Right kidney (tissue), 9 donors: ENCODE data around the gene IPO4.
A peak's percentile ranks its signal among the peaks of the same experiment; 100 is the strongest.
"Not testable (repeated sequence)": the region's sequence is repeated elsewhere in the genome, so short reads cannot be mapped to it uniquely, and the experiment has no call there.

Source experiments
- DNase-seq: peaks from one replicate; pipeline ENCODE4 v3.0.0-alpha.2; 2016
- long read RNA-seq, 8 donors: transcript quantifications; one replicate each; lab custom pipeline, GENCODE V29; 2026

Gene IPO4
- long read RNA-seq, donor 1, transcript IPO4-201 (30 exons, 3,646 nt): major isoform, 5 of 10 reads
- long read RNA-seq, donor 1, partial matches to known transcripts: 0 of 10 reads
- long read RNA-seq, donor 1, other reads (novel, unspliced or antisense): 0 of 10 reads
- long read RNA-seq, donor 2, partial matches to known transcripts: 0 of 2 reads
- long read RNA-seq, donor 2, other reads (novel, unspliced or antisense): 0 of 2 reads
- long read RNA-seq, donor 3, partial matches to known transcripts: 0 of 2 reads
- long read RNA-seq, donor 3, other reads (novel, unspliced or antisense): 0 of 2 reads
- long read RNA-seq, donor 4, partial matches to known transcripts: 0 of 5 reads
- long read RNA-seq, donor 4, other reads (novel, unspliced or antisense): 0 of 5 reads
- long read RNA-seq, donor 5, partial matches to known transcripts: 0 of 6 reads
- long read RNA-seq, donor 5, other reads (novel, unspliced or antisense): 0 of 6 reads
- long read RNA-seq, donor 6, transcript IPO4-206 (5 exons, 554 nt): major isoform, 5 of 5 reads
- long read RNA-seq, donor 6, partial matches to known transcripts: 0 of 5 reads
- long read RNA-seq, donor 6, other reads (novel, unspliced or antisense): 0 of 5 reads
- long read RNA-seq, donor 7: 0 reads
- long read RNA-seq, donor 8, partial matches to known transcripts: 0 of 2 reads
- long read RNA-seq, donor 8, other reads (novel, unspliced or antisense): 0 of 2 reads

GRCh38 chr14:24188251-24189058, at the start of gene IPO4:
IPO4 (minus strand) TSS chr14:24188816; CDS start chr14:24188787, 29 bp downstream.
- DNase-seq: peak; percentile 76

GRCh38 chr14:24238123-24238522, 49.5 kb upstream of the IPO4 start:
- no peak for DNase-seq

GRCh38 chr14:24237463-24237955, 48.9 kb upstream of the IPO4 start:
- no peak for DNase-seq

GRCh38 chr14:24236689-24237462, 48.3 kb upstream of the IPO4 start:
- DNase-seq: no peak

GRCh38 chr14:24235804-24236688, 47.4 kb upstream of the IPO4 start:
- no peak for DNase-seq

- DNase-seq: no peak
Observed at GRCh38 chr14:24234095-24235005, 45.7 kb upstream of the IPO4 start.

GRCh38 chr14:24233538-24233866, 44.9 kb upstream of the IPO4 start:
- DNase-seq: no peak

GRCh38 chr14:24232645-24233537, 44.3 kb upstream of the IPO4 start, which contains the start of gene GMPR2:
GMPR2 (plus strand) TSS chr14:24232929; CDS start chr14:24233254, 325 bp downstream.
- no peak for DNase-seq

GRCh38 chr14:24232121-24232644, 43.6 kb upstream of the IPO4 start, which contains the start of gene NEDD8:
NEDD8 (minus strand) TSS chr14:24232367; CDS start chr14:24232267, 100 bp downstream.
- peak; percentile 97 for DNase-seq

- DNase-seq: no peak
Observed at GRCh38 chr14:24231263-24232120, 42.9 kb upstream of the IPO4 start.

- DNase-seq: no peak
Observed at GRCh38 chr14:24228902-24229301, 40.3 kb upstream of the IPO4 start.

GRCh38 chr14:24226473-24226872, 37.9 kb upstream of the IPO4 start:
- no peak for DNase-seq

GRCh38 chr14:24224618-24225071, 36.0 kb upstream of the IPO4 start:
- no peak for DNase-seq

- not testable (repeated sequence) for DNase-seq
Observed at GRCh38 chr14:24222987-24223386, 34.4 kb upstream of the IPO4 start.

GRCh38 chr14:24219521-24219920, 30.9 kb upstream of the IPO4 start:
- no peak for DNase-seq

GRCh38 chr14:24219080-24219479, 30.5 kb upstream of the IPO4 start:
- DNase-seq: no peak

GRCh38 chr14:24216876-24217275, 28.3 kb upstream of the IPO4 start:
- DNase-seq: not testable (repeated sequence)
